Tibial nerve (tissue), 4 donors: ENCODE data around the gene BCL2L14. TPM values are rescaled to one million over a fixed set of nuclear protein-coding genes. Genes with fewer than 3 reads are reported as not detected.

ENCODE experiments used
- DNase-seq, 2 donors: peaks; one replicate each; pipeline ENCODE4 v3.0.0-alpha.2; 2019; ENCODE audit warnings: low spot score in 2 of 2
- H3K27ac ChIP-seq, 4 donors: fragments of 200-600 bp; sonication (generic) in 3 of 4; one replicate each; pipeline ENCODE4 v1.5.1; 2017 to 2019; ENCODE audit warnings: mild to moderate bottlenecking in 1 of 4
- H3K27me3 ChIP-seq, 2 donors: fragments of 200-600 bp; sonication (generic) in 1 of 2; one replicate each; pipeline versions ENCODE4 v1.5.1 to v1.6.0; 2017 to 2019
- H3K36me3 ChIP-seq, 3 donors: fragments of 200-600 bp; sonication (generic); one replicate each; pipeline ENCODE4 v1.5.1; 2018 to 2019
- H3K4me1 ChIP-seq, 4 donors: fragments of 200-600 bp; sonication (generic) in 3 of 4; one replicate each; pipeline ENCODE4 v1.5.1; 2017 to 2019
- H3K4me3 ChIP-seq, 4 donors: fragments of 200-600 bp; sonication (generic) in 3 of 4; one replicate each; pipeline ENCODE4 v1.5.1; 2017 to 2019; ENCODE audit warnings: mild to moderate bottlenecking in 1 of 4, moderate library complexity in 1 of 4
- H3K9me3 ChIP-seq, 4 donors: fragments of 200-600 bp; sonication (generic) in 3 of 4; one replicate each; pipeline ENCODE4 v1.5.1; 2017 to 2019
- EP300 ChIP-seq, 2 donors: sonication (generic); formaldehyde crosslinking; IDR thresholded peaks; one replicate each; pipeline ENCODE4 v1.6.1; 2017; ENCODE audit warnings: antibody characterized with exemption in 2 of 2, mild to moderate bottlenecking in 1 of 2
- POLR2A ChIP-seq, 2 donors: fragments of 450-650 bp; IDR thresholded peaks; one replicate each; pipeline ENCODE4 v1.6.1; 2017; ENCODE audit warnings: antibody characterized with exemption in 2 of 2, mild to moderate bottlenecking in 2 of 2, moderate library complexity in 2 of 2
- WGBS, 2 donors: methylation state at CpG; one replicate each; pipeline ENCODE4 v1.1.5; 2018; 5-methylcytosine and 5-hydroxymethylcytosine counted together
- total RNA-seq, 4 donors: library from RNA; depleted of rRNA; stranded (reverse); fragments of >200 nt; gene quantifications; one replicate each; pipeline ENCODE4 v1.1.0, GENCODE V29; 2016
- TF ChIP-seq, protein P1 (sequence below), 5 experiments: fragments of 200-600 bp in 3 of 5; fragments of 450-650 bp in 2 of 5; sonication (generic) in 3 of 5; IDR thresholded peaks; one replicate each; pipeline ENCODE4 v1.5.1; 2016 to 2019; ENCODE audit warnings: antibody characterized with exemption in 5 of 5, mild to moderate bottlenecking in 3 of 5, moderate library complexity in 2 of 5

Gene BCL2L14, protein sequence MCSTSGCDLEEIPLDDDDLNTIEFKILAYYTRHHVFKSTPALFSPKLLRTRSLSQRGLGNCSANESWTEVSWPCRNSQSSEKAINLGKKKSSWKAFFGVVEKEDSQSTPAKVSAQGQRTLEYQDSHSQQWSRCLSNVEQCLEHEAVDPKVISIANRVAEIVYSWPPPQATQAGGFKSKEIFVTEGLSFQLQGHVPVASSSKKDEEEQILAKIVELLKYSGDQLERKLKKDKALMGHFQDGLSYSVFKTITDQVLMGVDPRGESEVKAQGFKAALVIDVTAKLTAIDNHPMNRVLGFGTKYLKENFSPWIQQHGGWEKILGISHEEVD
- total RNA-seq: not detected

DNA sequence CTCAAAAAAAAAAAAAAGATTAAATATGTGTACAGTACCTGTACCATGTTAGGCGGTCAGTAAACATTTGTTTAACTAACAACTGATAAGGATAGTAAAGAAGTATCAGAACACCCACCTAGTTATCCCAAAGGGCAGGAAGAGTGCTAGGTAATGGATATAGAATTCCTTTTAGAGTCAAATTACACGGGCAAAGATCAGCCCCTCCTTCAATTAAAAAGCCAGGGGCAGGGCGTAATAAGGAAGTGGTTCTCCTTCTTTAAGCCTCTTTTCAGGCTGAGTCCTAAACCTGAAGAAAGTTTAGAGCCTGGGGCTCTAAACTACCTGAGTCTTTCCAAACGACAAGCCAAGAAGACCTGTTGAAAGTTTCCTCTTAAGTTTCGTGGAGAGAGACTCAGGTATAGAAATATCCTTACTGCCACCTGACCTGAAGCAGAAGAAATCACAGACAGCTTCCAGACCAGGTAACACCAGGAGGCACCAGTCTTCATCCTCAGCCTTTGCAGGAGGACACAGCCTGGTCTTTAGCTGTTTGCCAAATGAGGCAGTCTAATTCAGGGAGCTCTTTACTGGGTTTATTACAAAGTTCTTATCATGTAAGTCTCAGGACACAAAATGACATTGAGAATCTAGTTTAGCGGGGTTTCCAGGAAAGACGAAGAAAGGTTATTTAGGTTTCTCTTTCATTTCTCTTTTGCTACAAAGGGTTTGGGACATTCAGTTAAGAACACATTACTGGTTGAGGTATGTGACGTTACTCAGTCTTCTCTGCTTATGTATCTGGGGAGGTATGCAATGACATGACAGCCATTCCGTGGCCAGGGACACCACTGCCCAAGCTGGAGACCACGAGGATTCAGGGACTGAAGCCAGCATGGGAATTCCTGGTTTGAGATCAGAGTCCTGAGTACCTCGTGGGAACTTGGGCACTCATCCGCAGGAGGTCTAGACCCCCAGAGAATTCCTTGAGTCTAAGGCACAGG lies at the start of gene BCL2L14:
Gene BCL2L14 (plus strand): TSS at position 266 of the 983 bp plus-strand sequence. CDS start 8,367 bp downstream, outside the sequence.
- WGBS, 2 donors: 61 to 67% methylated on average over 12 of the region's 12 CpGs
- Histone ChIP-seq H3K27me3 (no peaks in the 10 kb centered on the region), H3K4me1 (no peaks in the 10 kb centered on the region), H3K36me3 (no peaks in the 10 kb centered on the region), H3K27ac (peak within 1 kb of the TSS in 1 of 4 donors; percentile 11), H3K4me3 (peak within 1 kb of the TSS in 1 of 4 donors; percentile 24), H3K9me3 (no peaks in the 10 kb centered on the region)
- DNase-seq: no peak
- TF ChIP-seq, protein P1, sequence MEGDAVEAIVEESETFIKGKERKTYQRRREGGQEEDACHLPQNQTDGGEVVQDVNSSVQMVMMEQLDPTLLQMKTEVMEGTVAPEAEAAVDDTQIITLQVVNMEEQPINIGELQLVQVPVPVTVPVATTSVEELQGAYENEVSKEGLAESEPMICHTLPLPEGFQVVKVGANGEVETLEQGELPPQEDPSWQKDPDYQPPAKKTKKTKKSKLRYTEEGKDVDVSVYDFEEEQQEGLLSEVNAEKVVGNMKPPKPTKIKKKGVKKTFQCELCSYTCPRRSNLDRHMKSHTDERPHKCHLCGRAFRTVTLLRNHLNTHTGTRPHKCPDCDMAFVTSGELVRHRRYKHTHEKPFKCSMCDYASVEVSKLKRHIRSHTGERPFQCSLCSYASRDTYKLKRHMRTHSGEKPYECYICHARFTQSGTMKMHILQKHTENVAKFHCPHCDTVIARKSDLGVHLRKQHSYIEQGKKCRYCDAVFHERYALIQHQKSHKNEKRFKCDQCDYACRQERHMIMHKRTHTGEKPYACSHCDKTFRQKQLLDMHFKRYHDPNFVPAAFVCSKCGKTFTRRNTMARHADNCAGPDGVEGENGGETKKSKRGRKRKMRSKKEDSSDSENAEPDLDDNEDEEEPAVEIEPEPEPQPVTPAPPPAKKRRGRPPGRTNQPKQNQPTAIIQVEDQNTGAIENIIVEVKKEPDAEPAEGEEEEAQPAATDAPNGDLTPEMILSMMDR (IDR thresholded peaks at IDR 0.05): no peak
- TF ChIP-seq EP300 (IDR thresholded peaks at IDR 0.05) (no peak), POLR2A (IDR thresholded peaks at IDR 0.05) (no peak)

DNA sequence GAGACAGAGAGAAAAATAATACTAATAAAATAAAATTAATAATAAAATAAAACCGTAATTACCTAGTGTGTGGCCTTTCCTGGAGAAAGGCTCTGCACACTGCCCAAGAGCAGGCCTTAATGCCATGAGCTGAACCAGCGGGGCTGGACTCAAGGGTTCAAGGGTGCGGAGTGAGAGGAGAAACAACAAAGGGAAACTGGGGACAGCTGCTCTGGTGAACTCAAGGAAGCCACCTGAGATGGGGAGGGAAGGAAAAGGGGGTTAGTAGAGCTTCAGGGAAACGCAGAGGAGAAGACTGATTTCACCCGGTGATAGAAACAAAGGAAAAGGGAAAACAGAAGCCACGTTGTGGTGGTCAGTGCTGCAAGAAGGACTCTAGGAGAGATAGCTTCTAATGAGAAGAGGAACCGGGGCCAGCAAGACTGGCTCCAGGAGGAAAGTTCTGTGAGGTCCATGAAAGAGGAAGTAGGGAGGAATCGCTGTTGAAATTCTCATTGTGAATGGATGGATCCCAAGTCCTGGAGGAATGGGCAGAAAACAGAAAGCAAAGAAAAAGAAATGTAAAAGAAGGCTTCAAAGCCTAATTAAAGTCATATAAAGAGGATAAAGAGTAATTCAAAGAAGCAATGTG lies 48.3 kb upstream of the BCL2L14 start:
- TF ChIP-seq POLR2A (IDR thresholded peaks at IDR 0.05): no peak
- no peak for TF ChIP-seq EP300 (IDR thresholded peaks at IDR 0.05)
- TF ChIP-seq, protein P1 (IDR thresholded peaks at IDR 0.05): no peak
- H3K27ac ChIP-seq: no peak overlapping the region
- DNase-seq: no peak

DNA sequence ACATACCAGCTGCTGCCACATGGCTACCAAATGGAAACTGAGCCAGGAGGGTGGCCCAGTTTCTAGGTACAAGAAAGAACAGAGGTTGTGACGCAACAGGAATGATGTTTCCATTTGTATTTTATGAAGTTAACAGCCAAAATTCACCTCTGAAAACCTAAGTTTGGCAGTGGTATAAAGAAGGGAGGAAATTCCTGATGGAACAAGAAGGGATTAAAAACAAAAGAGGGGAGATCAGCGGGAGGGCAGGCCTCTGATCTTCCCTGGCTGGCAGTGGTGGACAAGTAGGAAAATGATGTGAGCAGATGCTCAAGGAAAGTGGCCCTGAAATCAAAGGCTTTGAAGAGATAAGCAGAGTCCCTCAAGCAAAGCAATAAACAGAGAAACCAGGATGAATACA lies 47.3 kb upstream of the BCL2L14 start:
- Histone ChIP-seq H3K4me3 (no peak overlapping the region), H3K36me3 (no peaks in the 10 kb centered on the region), H3K9me3 (no peaks in the 10 kb centered on the region), H3K27me3 (no peaks in the 10 kb centered on the region), H3K4me1 (peaks cover 0 to 3% (median 0%) of the 10 kb centered on the region in 4 donors), H3K27ac (no peak overlapping the region)
- WGBS, 2 donors: 48 to 95% methylated on average over 1 to 2 of the region's 2 CpGs
- DNase-seq: no peak
- TF ChIP-seq POLR2A (IDR thresholded peaks at IDR 0.05) (no peak), EP300 (IDR thresholded peaks at IDR 0.05) (no peak)
- TF ChIP-seq, protein P1 (IDR thresholded peaks at IDR 0.05): no peak

More for the DNA sequence above, 48.3 kb upstream of the BCL2L14 start:
- H3K27me3 ChIP-seq: no peaks in the 10 kb centered on the region
- no peaks in the 10 kb centered on the region for H3K9me3 ChIP-seq
- 81 to 82% methylated on average over 8 of the region's 8 CpGs for WGBS, 2 donors
- H3K4me3 ChIP-seq: no peak overlapping the region
- no peaks in the 10 kb centered on the region for H3K36me3 ChIP-seq
- peaks cover 0 to 11% (median 4%) of the 10 kb centered on the region in 4 donors for H3K4me1 ChIP-seq

DNA sequence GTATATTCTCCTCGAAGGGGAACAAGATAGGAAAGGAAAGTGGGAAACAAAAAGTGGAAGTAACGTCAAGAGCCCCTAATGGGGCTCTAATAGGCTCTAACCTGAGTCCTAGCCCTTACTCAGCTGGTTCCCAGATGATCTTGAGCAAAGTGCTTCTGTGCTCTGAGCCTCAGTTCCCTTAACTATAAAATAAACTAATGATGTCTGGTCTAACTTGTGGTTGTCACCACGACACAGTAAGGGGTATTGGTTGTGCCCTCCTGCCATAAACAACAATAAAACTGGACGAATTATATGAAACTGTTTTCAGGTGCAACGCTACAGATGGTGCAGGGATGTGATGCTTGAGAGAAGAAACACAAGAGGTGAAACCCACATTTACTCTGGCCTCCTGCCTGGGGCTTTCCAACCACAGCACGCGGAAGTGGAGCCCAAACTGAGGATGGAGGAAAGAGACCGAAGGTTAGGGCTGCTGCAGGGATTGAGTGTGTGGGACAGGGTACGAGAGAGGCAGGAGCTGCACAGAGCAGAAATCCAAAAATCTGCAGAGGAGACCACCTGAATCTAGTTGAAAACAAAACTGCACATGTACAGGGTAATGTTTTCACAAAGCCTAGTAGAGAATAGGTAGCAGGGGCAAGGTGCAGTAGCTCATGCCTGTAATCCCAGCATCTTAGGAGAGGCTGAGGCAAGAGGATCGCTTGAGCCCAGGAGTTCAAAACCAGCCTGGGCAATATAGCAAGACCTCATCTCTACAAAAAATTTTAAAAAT lies 45.6 kb upstream of the BCL2L14 start:
- Histone ChIP-seq H3K27me3 (no peaks in the 10 kb centered on the region), H3K9me3 (no peaks in the 10 kb centered on the region), H3K27ac (no peak overlapping the region), H3K4me1 (no peaks in the 10 kb centered on the region), H3K4me3 (no peak overlapping the region), H3K36me3 (no peaks in the 10 kb centered on the region)
- WGBS, 2 donors: 72 to 78% methylated on average over 10 of the region's 10 CpGs
- no peak for TF ChIP-seq EP300 (IDR thresholded peaks at IDR 0.05)
- TF ChIP-seq, protein P1 (IDR thresholded peaks at IDR 0.05): no peak
- TF ChIP-seq POLR2A (IDR thresholded peaks at IDR 0.05): no peak
- DNase-seq: no peak
